Measurements from ENCODE around the gene GP1BB.
"Not testable (repeated sequence)": the region's sequence is repeated elsewhere in the genome, so short reads cannot be mapped to it uniquely, and the experiment has no call there.

Gene GP1BB

DNA sequence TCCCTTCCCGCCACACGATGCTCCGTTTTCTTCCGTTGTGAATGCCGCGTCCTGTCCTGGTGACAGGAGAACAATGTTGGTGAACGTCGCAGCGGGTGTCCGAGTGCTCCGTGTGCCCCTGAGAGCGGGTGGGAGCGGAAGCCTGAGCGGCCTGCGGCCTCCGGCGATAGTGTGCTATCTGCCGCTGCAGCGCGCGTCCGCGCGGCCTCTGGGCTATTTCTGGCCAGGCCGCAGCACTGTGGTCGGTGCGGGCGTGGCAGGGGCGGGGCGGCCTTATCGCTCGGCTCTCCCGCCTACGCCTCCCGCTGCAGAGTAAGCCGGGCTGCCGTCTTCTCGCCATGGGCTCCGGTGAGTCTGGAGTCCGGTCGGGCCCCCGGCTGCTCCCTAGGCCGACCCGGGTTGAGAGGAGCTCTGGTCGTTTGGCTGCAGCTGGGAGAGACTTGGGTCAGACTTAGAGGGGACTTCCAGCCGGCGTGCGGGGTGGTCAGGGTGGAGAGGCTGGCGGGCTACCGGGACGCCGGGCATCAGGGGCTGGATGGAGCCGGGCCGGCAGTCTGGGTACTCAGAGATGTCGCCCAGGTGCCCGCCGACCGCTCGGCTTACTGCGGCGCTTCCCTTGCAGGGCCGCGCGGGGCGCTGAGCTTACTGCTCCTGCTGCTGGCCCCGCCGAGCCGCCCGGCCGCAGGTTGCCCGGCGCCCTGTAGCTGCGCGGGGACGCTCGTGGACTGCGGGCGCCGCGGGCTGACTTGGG, at the start of gene GP1BB:
Gene GP1BB (plus strand): TSS at position 308 of the 751 bp plus-strand sequence. CDS start 31 bp downstream, at position 339.
- H3K4me3 ChIP-seq (ENCODE audit: low read depth in 1 of 2, low read length in 2 of 2): peak within 1 kb of the TSS in 1 of 2 donors; percentile 38
- H3K4me1 ChIP-seq (ENCODE audit: control insufficient read depth in 1 of 2, insufficient read depth in 2 of 2, low read length in 2 of 2): peaks cover 0 to 18% of the 10 kb centered on the region in 2 donors
- peaks cover 0 to 30% of the 10 kb centered on the region in 2 donors for H3K36me3 ChIP-seq (ENCODE audit: control insufficient read depth in 1 of 2, insufficient read depth in 2 of 2, low read length in 2 of 2)
- no peaks in the 10 kb centered on the region for H3K27me3 ChIP-seq (ENCODE audit: low read depth, low read length)
- no peaks in the 10 kb centered on the region for H3K9me3 ChIP-seq (ENCODE audit: control insufficient read depth in 1 of 2, low read length in 2 of 2)
- no peak within 1 kb of the TSS for H3K27ac ChIP-seq (ENCODE audit: low read length)

DNA sequence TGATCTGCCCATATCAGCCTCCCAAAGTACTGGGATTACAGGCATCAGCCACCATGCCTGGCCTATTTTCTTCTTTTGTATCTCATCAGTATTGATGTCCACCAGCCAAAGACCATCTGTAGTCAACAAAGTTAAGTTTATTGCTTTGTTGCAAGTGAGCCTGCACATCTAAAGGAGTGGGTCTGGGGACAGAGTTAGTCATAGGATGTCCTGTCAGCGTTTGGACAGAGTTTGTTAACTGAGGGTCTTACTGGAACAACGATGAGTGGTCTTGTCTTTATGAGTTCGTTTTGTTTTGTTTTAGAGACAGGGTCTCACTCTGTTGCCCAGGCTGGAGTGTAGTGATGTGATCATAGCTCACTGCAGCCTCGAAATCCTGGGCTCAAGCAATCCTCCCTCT, 49.7 kb upstream of the GP1BB start:
- H3K27me3 ChIP-seq (ENCODE audit: low read depth, low read length): no peaks in the 10 kb centered on the region
- H3K4me3 ChIP-seq (ENCODE audit: low read depth in 1 of 2, low read length in 2 of 2): no peak overlapping the region
- no peaks in the 10 kb centered on the region for H3K9me3 ChIP-seq (ENCODE audit: control insufficient read depth in 1 of 2, low read length in 2 of 2)
- H3K27ac ChIP-seq (ENCODE audit: low read length): no peak overlapping the region
- no peaks in the 10 kb centered on the region for H3K4me1 ChIP-seq (ENCODE audit: control insufficient read depth in 1 of 2, insufficient read depth in 2 of 2, low read length in 2 of 2)
- no peaks in the 10 kb centered on the region for H3K36me3 ChIP-seq (ENCODE audit: control insufficient read depth in 1 of 2, insufficient read depth in 2 of 2, low read length in 2 of 2)

DNA sequence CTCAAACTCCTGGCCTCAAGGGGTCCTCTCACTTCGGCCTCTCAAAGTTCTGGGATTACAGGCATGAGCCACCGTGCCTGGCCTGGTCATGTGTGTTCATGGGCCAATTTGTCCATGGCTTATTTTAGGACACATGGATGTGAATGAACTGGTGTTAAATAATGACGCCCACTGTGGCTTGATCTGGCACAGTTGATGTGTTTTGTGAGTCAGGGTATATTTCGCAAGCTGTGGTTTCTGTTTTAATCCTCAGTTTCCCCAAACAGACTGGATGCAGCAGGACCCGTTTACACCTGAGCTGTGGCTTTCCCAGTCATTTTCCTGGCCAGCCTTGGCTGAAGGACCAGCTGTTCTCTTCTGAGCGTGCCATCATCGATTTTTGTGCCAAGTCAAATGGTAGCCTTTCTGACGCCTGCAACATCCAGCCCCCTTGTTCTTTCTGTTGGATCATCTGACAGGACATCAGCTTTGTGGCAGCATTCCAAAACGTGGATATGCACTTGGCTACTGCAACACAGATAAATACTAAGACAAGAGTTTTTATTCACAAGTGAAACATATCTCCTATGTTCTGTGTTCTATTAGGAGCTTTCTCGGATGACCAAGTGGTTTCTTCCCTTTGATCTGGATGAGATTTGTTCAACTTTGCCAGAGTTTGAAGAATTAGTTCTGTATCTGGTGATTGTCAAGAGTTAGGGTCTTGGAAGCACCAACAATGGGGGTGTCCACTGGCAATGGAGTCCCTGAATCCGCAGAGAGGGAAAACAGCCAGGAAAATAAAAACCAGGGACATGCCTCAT, 49.0 kb upstream of the GP1BB start:
- no peaks in the 10 kb centered on the region for H3K4me1 ChIP-seq (ENCODE audit: control insufficient read depth in 1 of 2, insufficient read depth in 2 of 2, low read length in 2 of 2)
- no peaks in the 10 kb centered on the region for H3K9me3 ChIP-seq (ENCODE audit: control insufficient read depth in 1 of 2, low read length in 2 of 2)
- H3K4me3 ChIP-seq (ENCODE audit: low read depth in 1 of 2, low read length in 2 of 2): no peak overlapping the region
- no peak overlapping the region for H3K27ac ChIP-seq (ENCODE audit: low read length)
- no peaks in the 10 kb centered on the region for H3K36me3 ChIP-seq (ENCODE audit: control insufficient read depth in 1 of 2, insufficient read depth in 2 of 2, low read length in 2 of 2)
- H3K27me3 ChIP-seq (ENCODE audit: low read depth, low read length): no peaks in the 10 kb centered on the region

DNA sequence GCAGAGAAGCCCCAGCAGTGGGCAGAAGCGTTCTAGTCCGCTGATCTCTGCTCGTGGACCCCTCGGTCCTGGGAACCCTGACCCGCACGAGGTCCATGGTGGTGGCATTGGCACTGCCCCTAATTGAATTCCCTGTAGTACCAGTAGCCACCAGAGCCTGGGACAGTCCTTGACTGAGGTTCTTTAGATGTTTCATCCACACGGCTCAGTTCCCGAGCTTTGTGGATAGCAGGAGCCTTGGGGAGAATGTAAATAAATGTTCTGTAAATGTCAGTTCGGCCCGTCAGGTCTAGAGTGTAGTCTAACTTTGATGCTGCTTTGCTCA, 48.4 kb upstream of the GP1BB start:
- H3K9me3 ChIP-seq (ENCODE audit: control insufficient read depth in 1 of 2, low read length in 2 of 2): no peaks in the 10 kb centered on the region
- no peaks in the 10 kb centered on the region for H3K4me1 ChIP-seq (ENCODE audit: control insufficient read depth in 1 of 2, insufficient read depth in 2 of 2, low read length in 2 of 2)
- no peaks in the 10 kb centered on the region for H3K27me3 ChIP-seq (ENCODE audit: low read depth, low read length)
- no peaks in the 10 kb centered on the region for H3K36me3 ChIP-seq (ENCODE audit: control insufficient read depth in 1 of 2, insufficient read depth in 2 of 2, low read length in 2 of 2)
- H3K4me3 ChIP-seq (ENCODE audit: low read depth in 1 of 2, low read length in 2 of 2): no peak overlapping the region
- H3K27ac ChIP-seq (ENCODE audit: low read length): no peak overlapping the region

DNA sequence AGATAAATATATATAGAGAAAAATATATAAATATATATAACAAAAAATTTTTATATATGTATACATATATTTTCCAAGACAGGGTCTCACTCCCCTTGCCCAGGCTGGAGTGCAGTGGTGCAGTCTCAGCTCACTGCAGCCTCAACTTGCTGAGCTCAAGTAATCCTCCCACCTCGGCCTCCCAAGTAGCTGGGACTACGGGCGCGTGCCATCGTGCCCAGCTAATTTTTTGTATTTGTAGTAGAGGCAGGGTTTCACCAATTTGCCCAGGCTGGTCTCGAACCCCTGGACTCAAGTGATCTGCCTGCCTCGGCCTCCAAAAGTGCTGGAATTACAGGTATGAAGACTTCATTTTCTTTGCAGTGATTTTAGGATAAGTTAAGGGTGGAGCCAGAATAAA, 47.9 kb upstream of the GP1BB start:
- Histone ChIP-seq H3K36me3 (ENCODE audit: control insufficient read depth in 1 of 2, insufficient read depth in 2 of 2, low read length in 2 of 2) (no peaks in the 10 kb centered on the region), H3K4me1 (ENCODE audit: control insufficient read depth in 1 of 2, insufficient read depth in 2 of 2, low read length in 2 of 2) (no peaks in the 10 kb centered on the region), H3K4me3 (ENCODE audit: low read depth in 1 of 2, low read length in 2 of 2) (no peak overlapping the region), H3K27ac (ENCODE audit: low read length) (no peak overlapping the region), H3K9me3 (ENCODE audit: control insufficient read depth in 1 of 2, low read length in 2 of 2) (no peaks in the 10 kb centered on the region), H3K27me3 (ENCODE audit: low read depth, low read length) (no peaks in the 10 kb centered on the region)

DNA sequence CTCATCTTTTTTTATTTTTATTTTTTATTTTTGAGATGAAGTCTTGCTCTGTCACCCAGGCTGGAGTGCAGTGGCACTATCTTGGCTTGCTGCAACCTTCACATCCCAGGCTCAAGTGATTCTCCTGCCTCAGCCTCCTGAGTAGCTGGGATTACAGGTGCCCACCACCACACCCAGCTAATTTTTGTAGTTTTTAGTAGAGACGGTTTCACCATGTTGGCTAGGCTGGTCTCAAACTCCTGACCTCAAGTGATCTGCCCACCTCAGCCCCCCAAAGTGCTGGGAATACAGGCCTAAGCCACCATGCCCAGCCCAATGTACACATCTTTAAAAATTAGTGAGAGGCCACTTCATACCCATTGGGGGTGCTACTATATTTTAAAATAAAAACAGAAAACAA, 46.9 kb upstream of the GP1BB start:
- H3K9me3 ChIP-seq (ENCODE audit: control insufficient read depth in 1 of 2, low read length in 2 of 2); H3K36me3 ChIP-seq (ENCODE audit: control insufficient read depth in 1 of 2, insufficient read depth in 2 of 2, low read length in 2 of 2); H3K4me1 ChIP-seq (ENCODE audit: control insufficient read depth in 1 of 2, insufficient read depth in 2 of 2, low read length in 2 of 2); H3K27ac ChIP-seq (ENCODE audit: low read length); H3K27me3 ChIP-seq (ENCODE audit: low read depth, low read length); H3K4me3 ChIP-seq (ENCODE audit: low read depth in 1 of 2, low read length in 2 of 2): not testable (repeated sequence)

DNA sequence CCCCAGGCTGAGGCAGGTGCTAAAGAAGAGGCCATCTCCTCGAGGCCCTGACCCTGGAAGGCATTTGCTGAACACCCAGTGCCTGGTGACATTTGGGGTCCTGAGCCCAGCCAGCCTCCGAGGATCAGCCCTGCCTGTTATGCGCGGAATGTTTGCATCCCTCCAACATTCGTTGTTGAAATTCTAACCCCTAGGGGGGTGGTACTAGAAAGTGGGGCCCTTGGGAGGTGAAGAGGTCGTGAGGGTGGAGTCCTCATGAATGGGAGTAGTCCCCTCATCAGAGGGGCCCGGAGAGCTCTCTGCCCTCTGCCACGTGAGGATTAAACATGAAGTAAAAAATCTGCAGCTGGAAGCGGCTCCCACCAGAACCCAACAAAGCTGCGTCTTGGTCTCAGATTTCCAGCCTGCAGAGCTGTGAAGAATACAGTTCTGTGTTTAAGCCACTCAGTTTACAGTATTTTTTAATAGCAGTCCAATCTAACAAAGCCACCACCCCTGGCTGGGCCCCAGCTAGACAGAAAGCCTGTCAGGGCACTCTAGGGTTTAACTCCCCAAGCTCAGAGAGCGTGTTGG, 44.3 kb upstream of the GP1BB start:
- Histone ChIP-seq H3K4me3 (ENCODE audit: low read depth in 1 of 2, low read length in 2 of 2) (no peak overlapping the region), H3K4me1 (ENCODE audit: control insufficient read depth in 1 of 2, insufficient read depth in 2 of 2, low read length in 2 of 2) (no peaks in the 10 kb centered on the region), H3K27ac (ENCODE audit: low read length) (no peak overlapping the region), H3K27me3 (ENCODE audit: low read depth, low read length) (no peaks in the 10 kb centered on the region), H3K9me3 (ENCODE audit: control insufficient read depth in 1 of 2, low read length in 2 of 2) (no peaks in the 10 kb centered on the region), H3K36me3 (ENCODE audit: control insufficient read depth in 1 of 2, insufficient read depth in 2 of 2, low read length in 2 of 2) (no peaks in the 10 kb centered on the region)

DNA sequence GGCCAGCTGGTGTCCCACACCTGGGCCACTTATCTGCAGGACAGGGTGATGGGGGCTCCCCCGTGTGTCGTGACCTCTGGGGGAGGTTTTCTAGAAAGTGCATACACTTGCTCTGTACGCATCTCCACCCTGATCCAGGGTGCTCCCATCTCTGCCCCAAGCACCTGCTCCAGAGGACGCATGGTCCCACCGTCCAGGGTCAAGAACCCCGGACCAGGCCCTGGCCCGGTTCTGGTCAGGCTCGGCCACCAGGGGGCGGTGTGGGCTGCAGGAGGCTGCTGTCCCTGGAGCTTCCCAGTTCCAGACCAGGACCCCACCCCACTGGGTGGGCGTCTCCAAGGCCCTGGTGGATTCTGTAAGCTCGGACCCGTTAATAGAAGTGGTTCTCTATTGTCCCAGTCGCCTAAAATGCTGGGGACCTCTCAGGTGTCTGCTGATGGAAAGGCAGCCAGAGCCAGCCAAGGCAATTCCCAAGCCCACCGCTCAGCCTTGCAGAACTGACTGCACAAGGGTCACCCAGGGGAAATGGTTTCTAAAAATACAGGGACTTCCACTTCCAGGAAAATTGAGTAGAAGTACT, 43.7 kb upstream of the GP1BB start:
- Histone ChIP-seq H3K27me3 (ENCODE audit: low read depth, low read length) (no peaks in the 10 kb centered on the region), H3K36me3 (ENCODE audit: control insufficient read depth in 1 of 2, insufficient read depth in 2 of 2, low read length in 2 of 2) (no peaks in the 10 kb centered on the region), H3K27ac (ENCODE audit: low read length) (no peak overlapping the region), H3K9me3 (ENCODE audit: control insufficient read depth in 1 of 2, low read length in 2 of 2) (no peaks in the 10 kb centered on the region), H3K4me3 (ENCODE audit: low read depth in 1 of 2, low read length in 2 of 2) (no peak overlapping the region), H3K4me1 (ENCODE audit: control insufficient read depth in 1 of 2, insufficient read depth in 2 of 2, low read length in 2 of 2) (no peaks in the 10 kb centered on the region)

DNA sequence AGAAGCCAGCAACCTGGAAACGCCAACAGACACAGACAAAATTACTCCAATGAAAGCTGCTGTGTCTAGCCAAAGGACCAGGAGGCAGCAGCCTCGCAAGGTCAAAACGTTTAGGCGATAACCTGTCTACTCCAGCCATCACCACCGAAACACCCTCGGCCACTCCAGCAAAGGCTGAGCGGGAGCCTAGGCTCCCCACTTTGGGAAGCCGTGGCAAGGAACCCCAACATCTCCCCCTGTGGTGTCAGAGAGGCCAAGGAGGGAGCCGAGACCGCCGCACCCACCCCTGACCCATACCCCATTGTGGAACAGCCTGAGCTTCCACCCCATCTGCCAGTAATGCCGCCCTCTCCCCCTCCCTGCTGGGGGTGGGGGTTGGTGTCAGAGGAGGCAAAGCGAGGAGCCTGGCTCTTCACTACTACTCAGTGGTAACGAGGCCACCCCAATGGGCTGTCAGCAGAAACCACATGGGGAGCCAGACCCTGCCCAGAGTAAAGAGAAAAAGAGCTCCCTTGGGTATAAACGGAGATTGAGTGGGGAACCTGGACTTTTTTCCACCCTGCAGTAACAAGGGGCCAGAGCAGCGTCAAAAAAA, 43.0 kb upstream of the GP1BB start:
- H3K27me3 ChIP-seq (ENCODE audit: low read depth, low read length): no peaks in the 10 kb centered on the region
- H3K4me1 ChIP-seq (ENCODE audit: control insufficient read depth in 1 of 2, insufficient read depth in 2 of 2, low read length in 2 of 2): no peaks in the 10 kb centered on the region
- no peaks in the 10 kb centered on the region for H3K36me3 ChIP-seq (ENCODE audit: control insufficient read depth in 1 of 2, insufficient read depth in 2 of 2, low read length in 2 of 2)
- H3K9me3 ChIP-seq (ENCODE audit: control insufficient read depth in 1 of 2, low read length in 2 of 2): no peaks in the 10 kb centered on the region
- no peak overlapping the region for H3K27ac ChIP-seq (ENCODE audit: low read length)
- H3K4me3 ChIP-seq (ENCODE audit: low read depth in 1 of 2, low read length in 2 of 2): no peak overlapping the region

DNA sequence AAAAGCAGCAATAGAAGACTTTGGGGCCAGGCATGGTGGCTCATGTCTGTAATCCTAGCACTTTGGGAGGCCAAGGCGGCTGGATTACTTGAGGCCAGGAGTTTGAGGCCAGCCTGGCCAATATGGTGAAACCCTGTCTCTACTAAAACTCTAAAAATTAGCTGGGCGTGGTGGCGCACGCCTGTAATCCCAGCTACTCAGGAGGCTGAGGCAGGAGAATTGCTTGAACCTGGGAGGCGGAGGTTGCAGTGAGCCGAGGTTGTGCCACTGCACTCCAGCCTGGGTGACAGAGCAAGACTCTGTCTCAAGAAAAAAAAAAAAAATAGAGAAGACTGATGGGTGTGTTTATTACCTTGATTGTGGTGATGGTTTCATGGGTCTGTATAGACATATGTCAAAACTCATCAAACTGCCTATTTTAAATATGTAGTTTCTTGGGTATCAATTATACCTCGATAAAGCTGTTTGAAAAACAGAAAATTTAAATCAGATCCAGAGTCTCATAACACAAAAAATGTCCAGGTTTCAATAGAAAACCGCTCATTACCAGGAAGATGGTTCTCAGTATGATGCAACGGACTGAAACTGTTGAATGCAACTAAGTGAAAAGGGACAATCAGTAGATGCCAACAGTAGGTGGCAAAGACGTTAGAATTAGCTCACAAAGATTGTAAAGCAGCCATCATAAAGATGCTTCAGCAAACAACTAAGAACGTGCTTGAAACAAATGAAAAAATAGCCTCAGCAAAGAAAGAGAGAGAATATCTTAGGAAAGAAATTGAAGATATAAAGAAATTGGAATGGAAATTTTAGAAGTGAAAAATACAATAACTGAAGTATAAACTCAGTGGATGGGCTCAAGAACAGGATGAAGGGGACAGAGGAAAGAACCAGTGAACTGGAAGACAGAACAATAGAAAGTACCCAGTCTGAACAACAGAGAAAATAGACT, 42.2 kb upstream of the GP1BB start:
- Histone ChIP-seq H3K36me3 (ENCODE audit: control insufficient read depth in 1 of 2, insufficient read depth in 2 of 2, low read length in 2 of 2) (no peaks in the 10 kb centered on the region), H3K9me3 (ENCODE audit: control insufficient read depth in 1 of 2, low read length in 2 of 2) (no peaks in the 10 kb centered on the region), H3K4me1 (ENCODE audit: control insufficient read depth in 1 of 2, insufficient read depth in 2 of 2, low read length in 2 of 2) (no peaks in the 10 kb centered on the region), H3K4me3 (ENCODE audit: low read depth in 1 of 2, low read length in 2 of 2) (no peak overlapping the region), H3K27me3 (ENCODE audit: low read depth, low read length) (no peaks in the 10 kb centered on the region), H3K27ac (ENCODE audit: low read length) (no peak overlapping the region)
